ENCODE measurements around the gene CACNA2D1.

- TF ChIP-seq CTCF (IDR thresholded peaks at IDR 0.05 in 2 of 3, conservative IDR thresholded peaks at IDR 0.05 in 1 of 3; ENCODE audit: borderline replicate concordance in 1 of 3, insufficient read depth in 1 of 3, low read depth in 2 of 3, low read length in 2 of 3): no peak
- no peak for TF ChIP-seq EZH2 (IDR thresholded peaks at IDR 0.05)
- TF ChIP-seq ELF1 (IDR thresholded peaks at IDR 0.05; ENCODE audit: borderline replicate concordance, low read depth): no peak
- TF ChIP-seq REST (IDR thresholded peaks at IDR 0.05; ENCODE audit: low read depth): no peak
- TF ChIP-seq EZH2phosphoT487 (IDR thresholded peaks at IDR 0.05; ENCODE audit: borderline replicate concordance): no peak
- TF ChIP-seq POLR2AphosphoS5 (IDR thresholded peaks at IDR 0.05; ENCODE audit: low read depth, low read length): no peak
- no peak for TF ChIP-seq POLR2A (IDR thresholded peaks at IDR 0.05; ENCODE audit: borderline replicate concordance, extremely low read depth, insufficient read depth, insufficient read length)
- no peak for TF ChIP-seq EGR1 (IDR thresholded peaks at IDR 0.05; ENCODE audit: low read depth)
- no peak for TF ChIP-seq SRF (IDR thresholded peaks at IDR 0.05; ENCODE audit: low read depth)
- no peak for TF ChIP-seq SP1 (IDR thresholded peaks at IDR 0.05; ENCODE audit: low read depth)
- TF ChIP-seq MAX (IDR thresholded peaks at IDR 0.05): no peak
- no peak for TF ChIP-seq ZFX (IDR thresholded peaks at IDR 0.05)
Measured at GRCh38 chr7:82318786-82319185, 124.8 kb downstream of the CACNA2D1 start.

Data from HCT116 (cell line).